Measurements from ENCODE around the gene TLR1.
"Not testable (repeated sequence)": the region's sequence is repeated elsewhere in the genome, so short reads cannot be mapped to it uniquely, and the experiment has no call there.

Gene TLR1

DNA sequence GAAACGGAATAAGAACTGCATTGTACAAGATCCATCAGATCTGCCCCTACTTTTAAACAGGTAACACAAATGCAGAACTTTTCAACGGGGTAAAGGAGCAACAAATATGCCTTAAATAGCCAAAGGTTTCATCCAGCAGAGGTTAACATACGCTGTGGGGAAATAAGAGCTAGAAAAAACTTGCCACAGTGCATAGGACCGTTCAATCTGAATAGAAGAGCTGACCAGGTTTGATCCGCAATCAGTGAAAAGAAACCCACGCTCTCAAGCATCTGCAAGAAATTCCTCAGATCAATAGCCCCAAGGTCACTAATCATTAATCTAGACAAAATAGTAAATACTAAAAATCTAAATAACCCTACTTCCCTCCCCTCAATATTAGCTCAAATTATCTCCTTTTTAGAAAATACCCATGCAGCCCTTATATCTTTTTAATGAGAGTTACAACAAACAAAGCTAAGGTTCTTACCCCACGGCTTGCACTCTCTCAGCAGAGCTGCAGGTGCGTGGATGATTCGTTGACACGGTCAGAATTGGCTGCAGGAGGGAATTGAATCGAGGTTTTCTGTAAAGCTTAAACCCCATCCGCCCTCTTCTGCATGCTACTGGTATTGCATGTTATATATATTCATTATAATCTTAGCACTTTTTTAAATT lies 22.0 kb downstream of the TLR1 start, which contains the start of gene TLR10:
TSS of gene TLR10 (minus strand) at position 539 of the 657 bp plus-strand sequence. CDS start 7,400 bp downstream, outside the sequence.
- ATAC-seq (replicated peaks; ENCODE audit: extremely low read depth, poor library complexity, severe bottlenecking) (peak; percentile 54), DNase-seq (ENCODE audit: low spot score in 2 of 2) (no peak)
- Mint-ChIP-seq H3K4me3 (peak within 1 kb of the TSS; percentile 22), H3K4me1 (peaks cover 4% of the 10 kb centered on the region), H3K27me3 (peaks cover under 1% of the 10 kb centered on the region), H3K27ac (ENCODE audit: low read depth) (no peak within 1 kb of the TSS), H3K9me3 (no peaks in the 10 kb centered on the region), H3K36me3 (ENCODE audit: insufficient read depth) (no peaks in the 10 kb centered on the region)

GRCh38 chr4:38781854-38782261 lies 22.7 kb downstream of the TLR1 start:
- Mint-ChIP-seq H3K27ac (ENCODE audit: low read depth) (no peak overlapping the region), H3K27me3 (peaks cover 8% of the 10 kb centered on the region)

DNA sequence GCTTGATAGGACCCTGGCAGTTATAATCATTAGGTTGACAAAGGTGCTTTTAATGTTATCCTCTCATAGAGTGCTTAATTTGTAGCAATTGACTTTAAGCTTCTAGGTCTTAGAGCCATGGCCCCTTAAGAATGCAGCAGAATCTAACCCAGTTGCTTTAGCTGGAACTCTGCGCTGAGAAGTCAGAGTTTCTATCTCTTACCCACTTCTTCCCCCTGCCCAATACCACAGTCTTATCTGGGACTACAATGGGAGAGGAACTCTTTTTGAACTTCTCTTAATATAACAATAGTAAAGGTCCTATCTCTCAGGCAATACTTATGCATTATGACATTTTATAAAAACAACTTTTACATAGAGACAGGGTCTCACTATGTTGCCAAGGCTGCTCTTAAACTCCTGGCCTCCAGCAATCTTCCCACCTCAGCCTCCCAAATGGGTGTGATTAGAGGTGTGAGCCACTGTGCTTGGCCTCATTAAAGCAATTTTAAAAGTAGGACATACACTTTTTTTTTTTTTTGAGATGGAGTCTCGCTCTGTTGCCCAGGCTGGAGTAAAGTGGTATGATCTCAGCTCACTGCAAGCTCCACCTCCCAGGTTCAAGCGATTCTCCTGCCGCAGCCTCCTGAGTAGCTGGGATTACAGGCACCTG lies 23.6 kb downstream of the TLR1 start:
- ATAC-seq (replicated peaks; ENCODE audit: extremely low read depth, poor library complexity, severe bottlenecking) (no peak), DNase-seq (ENCODE audit: low spot score in 2 of 2) (no peak)
- peaks cover 4% of the 10 kb centered on the region for H3K4me1 Mint-ChIP-seq
- H3K36me3 Mint-ChIP-seq (ENCODE audit: insufficient read depth): no peaks in the 10 kb centered on the region
- H3K27me3 Mint-ChIP-seq: peaks cover 15% of the 10 kb centered on the region
- H3K4me3 Mint-ChIP-seq: no peak overlapping the region
- no peak overlapping the region for H3K27ac Mint-ChIP-seq (ENCODE audit: low read depth)
- no peaks in the 10 kb centered on the region for H3K9me3 Mint-ChIP-seq

More at GRCh38 chr4:38781854-38782261, 22.7 kb downstream of the TLR1 start:
- ATAC-seq (replicated peaks; ENCODE audit: extremely low read depth, poor library complexity, severe bottlenecking): no peak
- H3K4me3 Mint-ChIP-seq: no peak overlapping the region
- peaks cover 4% of the 10 kb centered on the region for H3K4me1 Mint-ChIP-seq
- H3K36me3 Mint-ChIP-seq (ENCODE audit: insufficient read depth): no peaks in the 10 kb centered on the region
- DNase-seq (ENCODE audit: low spot score in 2 of 2): no peak
- H3K9me3 Mint-ChIP-seq: no peaks in the 10 kb centered on the region

- Mint-ChIP-seq H3K36me3 (ENCODE audit: insufficient read depth) (no peaks in the 10 kb centered on the region), H3K27me3 (peaks cover 20% of the 10 kb centered on the region), H3K9me3 (no peaks in the 10 kb centered on the region), H3K27ac (ENCODE audit: low read depth) (no peak overlapping the region), H3K4me3 (no peak overlapping the region), H3K4me1 (peaks cover 4% of the 10 kb centered on the region)
- DNase-seq (ENCODE audit: low spot score in 2 of 2) (no peak), ATAC-seq (replicated peaks; ENCODE audit: extremely low read depth, poor library complexity, severe bottlenecking) (no peak)
Measured at GRCh38 chr4:38779790-38780189, 24.8 kb downstream of the TLR1 start.

- H3K4me1 Mint-ChIP-seq; H3K4me3 Mint-ChIP-seq; H3K27ac Mint-ChIP-seq (ENCODE audit: low read depth): not testable (repeated sequence)
Measured at GRCh38 chr4:38777925-38778324, 26.7 kb downstream of the TLR1 start.

DNA sequence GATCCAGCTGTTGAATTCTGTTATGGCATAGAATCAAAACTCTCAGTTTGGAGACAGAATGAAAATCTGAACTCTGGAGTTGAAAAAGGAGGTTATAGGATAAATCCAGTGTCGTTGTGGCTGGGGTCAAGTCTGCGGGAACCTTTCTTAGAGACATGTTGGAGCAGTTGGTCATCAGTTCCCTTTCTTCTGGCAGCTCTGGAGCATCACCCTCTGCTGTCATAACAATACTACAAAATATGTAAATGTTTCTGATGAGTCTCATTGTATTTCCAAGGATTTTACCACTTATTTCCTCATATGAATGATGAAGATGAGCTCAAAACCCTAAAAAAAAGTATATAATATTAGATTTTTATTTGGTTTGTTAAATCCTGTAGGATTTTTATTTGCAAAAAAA lies 29.3 kb downstream of the TLR1 start:
- H3K4me3 Mint-ChIP-seq: no peak overlapping the region
- no peak overlapping the region for H3K27ac Mint-ChIP-seq (ENCODE audit: low read depth)
- ATAC-seq (replicated peaks; ENCODE audit: extremely low read depth, poor library complexity, severe bottlenecking) (no peak), DNase-seq (ENCODE audit: low spot score in 2 of 2) (no peak)
- H3K4me1 Mint-ChIP-seq: no peaks in the 10 kb centered on the region
- H3K27me3 Mint-ChIP-seq: peaks cover 51% of the 10 kb centered on the region
- H3K9me3 Mint-ChIP-seq: no peaks in the 10 kb centered on the region
- H3K36me3 Mint-ChIP-seq (ENCODE audit: insufficient read depth): no peaks in the 10 kb centered on the region

More at GRCh38 chr4:38777925-38778324, 26.7 kb downstream of the TLR1 start:
- H3K36me3 Mint-ChIP-seq (ENCODE audit: insufficient read depth); DNase-seq (ENCODE audit: low spot score in 2 of 2); H3K9me3 Mint-ChIP-seq; ATAC-seq (replicated peaks; ENCODE audit: extremely low read depth, poor library complexity, severe bottlenecking): not testable (repeated sequence)
- peaks cover 38% of the 10 kb centered on the region for H3K27me3 Mint-ChIP-seq

DNA sequence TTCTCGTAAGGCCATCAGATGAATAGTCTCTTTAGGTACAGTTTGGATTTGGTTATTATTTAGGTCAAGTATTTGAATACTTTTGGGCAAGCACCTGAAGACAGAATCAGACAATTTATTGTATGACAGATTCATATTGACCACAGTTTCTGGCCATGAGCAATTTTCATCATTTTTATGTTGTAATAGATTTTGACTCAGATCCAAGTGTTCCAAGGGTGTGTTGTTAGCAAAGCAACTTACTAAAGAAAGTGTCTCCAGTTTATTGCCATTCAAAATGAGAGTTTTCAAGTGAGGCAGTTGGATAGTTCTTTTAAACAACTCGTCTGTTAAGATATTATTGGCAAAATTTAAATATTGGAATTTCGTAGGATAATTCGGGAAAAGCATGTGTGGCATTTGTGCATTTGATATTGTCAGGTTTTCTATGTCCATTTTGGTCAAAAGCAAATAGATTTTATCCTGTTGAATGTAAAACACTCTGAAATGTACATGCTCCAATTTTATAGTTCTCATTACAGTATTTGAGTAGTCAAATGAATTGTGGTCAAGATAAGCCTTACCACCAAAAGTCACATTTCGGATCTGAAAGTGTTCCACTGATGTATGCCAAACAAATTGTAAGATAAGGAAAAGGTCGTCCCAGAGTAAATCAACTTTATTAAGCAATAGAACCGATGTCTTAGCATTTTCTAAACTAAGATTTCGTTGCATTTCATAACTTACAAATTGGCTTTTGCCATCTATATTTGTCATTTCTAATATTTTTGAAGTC lies 30.2 kb downstream of the TLR1 start:
- ATAC-seq (replicated peaks; ENCODE audit: extremely low read depth, poor library complexity, severe bottlenecking) (no peak), DNase-seq (ENCODE audit: low spot score in 2 of 2) (no peak)
- no peak overlapping the region for H3K27ac Mint-ChIP-seq (ENCODE audit: low read depth)
- no peaks in the 10 kb centered on the region for H3K9me3 Mint-ChIP-seq
- H3K36me3 Mint-ChIP-seq (ENCODE audit: insufficient read depth): no peaks in the 10 kb centered on the region
- H3K27me3 Mint-ChIP-seq: peaks cover 51% of the 10 kb centered on the region
- no peak overlapping the region for H3K4me3 Mint-ChIP-seq
- H3K4me1 Mint-ChIP-seq: no peaks in the 10 kb centered on the region

DNA sequence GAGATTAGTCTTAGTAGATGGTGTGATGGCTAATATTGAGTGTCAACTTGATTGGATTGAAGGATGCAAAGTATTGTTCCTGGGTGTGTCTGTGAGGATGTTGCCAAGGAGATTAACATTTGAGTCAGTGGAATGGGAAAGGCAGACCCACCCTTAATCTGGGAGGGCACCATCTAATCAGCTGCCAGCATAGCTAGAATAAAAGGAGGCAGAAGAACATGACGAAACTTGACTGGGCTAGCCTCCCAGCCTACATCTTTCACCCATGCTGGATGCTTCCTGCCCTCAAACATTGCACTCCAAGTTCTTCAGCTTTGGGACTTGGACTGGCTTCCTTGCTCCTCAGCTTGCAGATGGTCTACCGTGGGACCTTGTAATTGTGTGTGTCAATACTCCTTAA lies 34.3 kb downstream of the TLR1 start:
- H3K4me1 Mint-ChIP-seq; H3K9me3 Mint-ChIP-seq; DNase-seq (ENCODE audit: low spot score in 2 of 2); H3K36me3 Mint-ChIP-seq (ENCODE audit: insufficient read depth); H3K27ac Mint-ChIP-seq (ENCODE audit: low read depth); ATAC-seq (replicated peaks; ENCODE audit: extremely low read depth, poor library complexity, severe bottlenecking); H3K4me3 Mint-ChIP-seq: not testable (repeated sequence)
- peaks cover 37% of the 10 kb centered on the region for H3K27me3 Mint-ChIP-seq

- no peak overlapping the region for H3K27ac Mint-ChIP-seq (ENCODE audit: low read depth)
- H3K9me3 Mint-ChIP-seq: no peaks in the 10 kb centered on the region
- H3K4me1 Mint-ChIP-seq: no peaks in the 10 kb centered on the region
- ATAC-seq (replicated peaks; ENCODE audit: extremely low read depth, poor library complexity, severe bottlenecking) (no peak), DNase-seq (ENCODE audit: low spot score in 2 of 2) (no peak)
- H3K36me3 Mint-ChIP-seq (ENCODE audit: insufficient read depth): no peaks in the 10 kb centered on the region
- peaks cover 32% of the 10 kb centered on the region for H3K27me3 Mint-ChIP-seq
- no peak overlapping the region for H3K4me3 Mint-ChIP-seq
Measured at GRCh38 chr4:38769857-38770256, 34.7 kb downstream of the TLR1 start.

- Mint-ChIP-seq H3K27ac (ENCODE audit: low read depth) (no peak overlapping the region), H3K36me3 (ENCODE audit: insufficient read depth) (no peaks in the 10 kb centered on the region), H3K27me3 (peaks cover 28% of the 10 kb centered on the region), H3K4me3 (no peak overlapping the region), H3K9me3 (no peaks in the 10 kb centered on the region), H3K4me1 (no peaks in the 10 kb centered on the region)
- no peak for DNase-seq (ENCODE audit: low spot score in 2 of 2)
- no peak for ATAC-seq (replicated peaks; ENCODE audit: extremely low read depth, poor library complexity, severe bottlenecking)
Measured at GRCh38 chr4:38769441-38769840, 35.1 kb downstream of the TLR1 start.

- Mint-ChIP-seq H3K4me1 (no peaks in the 10 kb centered on the region), H3K4me3 (no peak overlapping the region), H3K9me3 (no peaks in the 10 kb centered on the region), H3K27me3 (peaks cover 24% of the 10 kb centered on the region), H3K27ac (ENCODE audit: low read depth) (no peak overlapping the region), H3K36me3 (ENCODE audit: insufficient read depth) (no peaks in the 10 kb centered on the region)
- DNase-seq (ENCODE audit: low spot score in 2 of 2): no peak
- no peak for ATAC-seq (replicated peaks; ENCODE audit: extremely low read depth, poor library complexity, severe bottlenecking)
Measured at GRCh38 chr4:38768968-38769394, 35.6 kb downstream of the TLR1 start.

DNA sequence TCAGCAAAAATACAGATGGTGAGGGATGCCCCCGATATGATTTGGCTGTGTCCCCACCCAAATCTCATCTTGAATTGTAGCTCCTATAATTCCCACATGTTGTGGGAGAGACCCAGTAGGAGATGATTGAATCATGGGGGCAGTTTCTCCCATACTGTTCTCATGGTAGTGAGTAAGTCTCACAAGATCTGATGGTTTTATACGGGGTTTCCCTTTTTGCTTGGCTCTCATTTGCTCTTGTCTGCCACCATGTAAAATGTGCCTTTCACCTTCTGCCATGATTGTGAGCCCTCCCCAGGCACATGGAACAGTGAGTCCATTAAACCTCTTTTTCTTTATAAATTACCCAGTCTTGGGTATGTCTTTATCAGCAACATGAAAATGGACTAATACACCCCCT lies 37.7 kb downstream of the TLR1 start:
- H3K4me1 Mint-ChIP-seq; H3K36me3 Mint-ChIP-seq (ENCODE audit: insufficient read depth); H3K9me3 Mint-ChIP-seq; H3K27ac Mint-ChIP-seq (ENCODE audit: low read depth); H3K4me3 Mint-ChIP-seq; DNase-seq (ENCODE audit: low spot score in 2 of 2); ATAC-seq (replicated peaks; ENCODE audit: extremely low read depth, poor library complexity, severe bottlenecking): not testable (repeated sequence)
- H3K27me3 Mint-ChIP-seq: peaks cover 18% of the 10 kb centered on the region
